Lower lobe of right lung (tissue), 2 donors: ENCODE results near the gene TMA7. TPM values are rescaled to one million over a fixed set of nuclear protein-coding genes. Genes with fewer than 3 reads are reported as not detected.
"Not testable (repeated sequence)": the region's sequence is repeated elsewhere in the genome, so short reads cannot be mapped to it uniquely, and the experiment has no call there.

Experiments used
- ATAC-seq, 2 donors: fragments of 200-7000 bp; cut with Tn5 transposase; one replicate each; pipeline ENCODE4 v1.9.1; 2020 to 2022; ENCODE audit warnings: mild to moderate bottlenecking in 2 of 2, moderate library complexity in 2 of 2
- DNase-seq: peaks from one replicate; pipeline ENCODE4 v3.0.0-alpha.2; 2020
- H3K27ac ChIP-seq: fragments of 200-600 bp; one replicate; pipeline ENCODE4 v1.8.0; 2022
- H3K27me3 ChIP-seq: fragments of 200-600 bp; one replicate; pipeline ENCODE4 v1.8.0; 2022; ENCODE audit warnings: low read depth
- H3K36me3 ChIP-seq: fragments of 200-600 bp; one replicate; pipeline ENCODE4 v1.8.0; 2022; ENCODE audit warnings: mild to moderate bottlenecking
- H3K4me1 ChIP-seq: fragments of 200-600 bp; one replicate; pipeline ENCODE4 v1.8.0; 2022
- H3K4me3 ChIP-seq: fragments of 200-600 bp; one replicate; pipeline ENCODE4 v1.8.0; 2022; ENCODE audit warnings: mild to moderate bottlenecking
- H3K9me3 ChIP-seq: fragments of 200-600 bp; one replicate; pipeline ENCODE4 v1.8.0; 2022
- CTCF ChIP-seq: fragments of 200-600 bp; IDR thresholded peaks from one replicate; pipeline ENCODE4 v1.8.0; 2022; ENCODE audit warnings: antibody characterized with exemption, mild to moderate bottlenecking
- intact Hi-C: fragments of 100-400 bp; cut with DNase I; formaldehyde crosslinking; loops from one replicate; pipeline ENCODE4 v1.11.0; 2022
- total RNA-seq: library from RNA; stranded (reverse); fragmentation: NEBNext Ultra II Directional; extraction: Animal tissue kit (Norgen Biotek cat#: 25700); gene quantifications from one replicate; pipeline ENCODE4 v1.2.1, GENCODE V29; 2021
- donor health status: DM: no; HTN: yes; CAD: no; lungs with severe emphysema.

TMA7 gene
- total RNA-seq, 1 donor from 2014 or later = 153 TPM

DNA sequence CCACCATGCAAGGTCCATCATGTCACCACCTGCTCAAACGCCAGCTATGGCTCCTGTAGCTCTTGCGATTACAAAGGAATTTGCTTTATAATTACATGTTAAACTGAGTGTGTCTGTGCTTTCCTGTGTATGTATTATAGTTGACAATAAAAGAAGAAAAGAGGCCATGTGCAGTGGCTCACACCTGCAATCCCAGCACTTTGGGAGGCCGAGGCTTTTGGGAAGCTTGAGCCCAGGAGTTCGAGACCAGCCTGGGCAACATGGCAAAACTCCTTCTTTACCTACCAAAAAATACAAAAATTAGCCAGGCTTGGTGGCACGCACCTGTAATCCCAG is 33.5 kb downstream of the TMA7 start:
- Histone ChIP-seq H3K27me3 (no peaks in the 10 kb centered on the region), H3K9me3 (no peaks in the 10 kb centered on the region), H3K27ac (peak overlapping the region; percentile 97), H3K4me3 (peak overlapping the region; percentile 73), H3K36me3 (peaks cover 34% of the 10 kb centered on the region), H3K4me1 (peaks cover 49% of the 10 kb centered on the region)
- DNase-seq (no peak), ATAC-seq (no peak)
- TF ChIP-seq CTCF = no peak
- intact Hi-C loops = no loop called here

- H3K27me3 ChIP-seq, H3K4me3 ChIP-seq, intact Hi-C loops, DNase-seq, H3K9me3 ChIP-seq, ATAC-seq: not testable (repeated sequence)
- Histone ChIP-seq H3K36me3 (peaks cover 30% of the 10 kb centered on the region), H3K27ac (peak overlapping the region; percentile 97), H3K4me1 (peaks cover 45% of the 10 kb centered on the region)
Measured at GRCh38 chr3:48474031-48474430, 34.0 kb downstream of the TMA7 start.

DNA sequence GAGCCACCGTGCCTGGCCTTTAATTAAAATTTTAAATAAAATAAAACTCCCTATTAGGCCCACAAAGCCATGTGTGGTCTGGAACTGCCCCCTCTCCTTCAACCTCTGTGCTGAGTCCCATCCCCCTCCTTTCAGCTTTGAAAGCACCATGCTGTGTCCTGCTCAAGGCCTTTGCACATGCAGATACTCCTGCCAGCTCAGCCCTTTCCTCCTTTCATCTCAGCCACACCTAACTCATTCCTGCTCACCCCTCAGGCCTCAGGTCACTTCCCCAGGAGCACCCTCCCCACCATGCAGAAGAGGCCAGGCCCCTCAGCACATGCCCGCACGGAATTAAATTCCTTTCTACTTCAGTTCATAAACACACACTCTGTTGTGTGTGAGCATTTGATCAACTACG is 34.6 kb downstream of the TMA7 start:
- ATAC-seq = no peak
- TF ChIP-seq CTCF = no peak
- no peaks in the 10 kb centered on the region for H3K27me3 ChIP-seq
- H3K36me3 ChIP-seq = peaks cover 24% of the 10 kb centered on the region
- H3K4me1 ChIP-seq = peaks cover 39% of the 10 kb centered on the region
- DNase-seq = no peak
- peak overlapping the region; percentile 6 for H3K27ac ChIP-seq
- no peaks in the 10 kb centered on the region for H3K9me3 ChIP-seq
- H3K4me3 ChIP-seq = no peak overlapping the region
- intact Hi-C loops = no loop called here

GRCh38 chr3:48475188-48475587 is 35.1 kb downstream of the TMA7 start:
- no peak for TF ChIP-seq CTCF
- intact Hi-C loops = no loop called here
- Histone ChIP-seq H3K36me3 (peaks cover 18% of the 10 kb centered on the region), H3K4me1 (peaks cover 33% of the 10 kb centered on the region), H3K9me3 (no peaks in the 10 kb centered on the region), H3K27me3 (no peaks in the 10 kb centered on the region), H3K27ac (no peak overlapping the region), H3K4me3 (no peak overlapping the region)
- ATAC-seq (no peak), DNase-seq (no peak)

DNA sequence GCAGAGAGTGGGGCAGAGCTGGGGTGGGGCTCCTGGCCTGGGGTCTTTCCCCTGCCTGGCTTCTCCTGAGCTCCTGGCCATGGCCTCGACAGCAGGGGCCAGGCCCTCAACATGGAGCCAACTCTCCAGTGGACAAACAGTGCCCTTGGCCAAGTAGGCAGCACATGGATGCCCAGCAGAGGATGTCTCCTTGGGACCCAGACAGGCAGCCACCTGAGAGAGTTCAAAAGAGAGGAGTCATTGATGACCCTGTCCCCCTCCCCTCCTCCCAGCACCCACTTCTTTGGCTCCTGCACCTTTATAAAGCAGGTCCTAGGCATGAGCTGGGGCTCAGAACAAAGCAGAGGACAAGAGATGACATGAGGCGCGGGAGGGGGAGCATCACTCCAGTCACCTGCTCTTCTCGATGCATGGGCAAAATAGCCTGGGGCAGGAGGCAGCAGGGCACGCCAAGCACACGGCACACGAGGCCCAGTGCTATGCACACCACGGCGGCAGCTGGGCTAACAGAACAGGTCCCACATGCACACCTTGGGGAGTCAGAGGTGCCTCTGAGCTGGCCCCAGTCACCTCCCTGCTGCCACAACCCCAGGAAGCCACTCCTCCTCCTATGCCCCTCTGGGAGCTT is 36.5 kb downstream of the TMA7 start:
- DNase-seq = no peak
- no peaks in the 10 kb centered on the region for H3K27me3 ChIP-seq
- TF ChIP-seq CTCF = no peak
- H3K4me1 ChIP-seq = peaks cover 20% of the 10 kb centered on the region
- no peaks in the 10 kb centered on the region for H3K9me3 ChIP-seq
- peaks cover 12% of the 10 kb centered on the region for H3K36me3 ChIP-seq
- H3K27ac ChIP-seq = no peak overlapping the region
- H3K4me3 ChIP-seq = no peak overlapping the region
- no peak for ATAC-seq
- intact Hi-C loops = no loop called here

DNA sequence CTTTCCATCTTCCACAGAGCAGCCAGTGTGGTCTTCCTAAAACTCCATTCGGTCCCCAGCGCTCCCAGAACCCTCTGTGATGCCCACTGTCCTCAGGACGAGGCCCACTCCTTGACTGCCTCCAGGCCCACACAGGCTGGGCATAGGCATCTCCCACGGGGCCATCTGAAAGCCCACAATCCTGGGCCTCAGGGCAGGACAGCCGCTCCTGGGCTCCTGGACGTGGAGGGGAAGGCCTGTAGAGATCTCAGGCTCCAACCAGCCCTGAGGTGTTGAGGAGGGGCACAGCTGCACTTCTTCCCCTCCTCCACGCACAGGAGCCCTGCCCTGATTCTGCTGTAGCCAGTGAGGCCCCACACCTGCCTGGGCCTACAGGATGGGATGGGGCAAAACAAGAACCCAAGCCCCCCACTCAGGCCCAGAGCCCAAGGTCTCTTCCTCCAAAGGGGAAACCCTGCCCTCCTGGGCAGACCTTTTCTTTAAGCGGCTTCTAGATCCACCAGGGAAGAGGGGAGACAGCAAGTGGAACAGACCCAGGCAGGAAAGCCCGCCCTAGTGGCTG is 38.0 kb downstream of the TMA7 start:
- no peak overlapping the region for H3K4me3 ChIP-seq
- peaks cover 12% of the 10 kb centered on the region for H3K36me3 ChIP-seq
- ATAC-seq = no peak
- no peaks in the 10 kb centered on the region for H3K9me3 ChIP-seq
- no peaks in the 10 kb centered on the region for H3K27me3 ChIP-seq
- intact Hi-C loops = no loop called here
- H3K27ac ChIP-seq = no peak overlapping the region
- peaks cover 9% of the 10 kb centered on the region for H3K4me1 ChIP-seq
- no peak for TF ChIP-seq CTCF
- no peak for DNase-seq
